WTC11 (cell line): ENCODE measurements around the gene SNX2. TPM values are rescaled to one million over a fixed set of nuclear protein-coding genes. Genes with fewer than 3 reads are reported as not detected.

ENCODE experiments used
- ATAC-seq: fragments of 200-7000 bp; cut with Tn5 transposase; 2 replicates; pipeline ENCODE4 v1.10.0; 2021; ENCODE audit warnings: mild to moderate bottlenecking, moderate library complexity
- CTCF ChIA-PET: fragments of 300-600 bp; sonication (Branson Sonifier 250); formaldehyde crosslinking; loops from one replicate; lab custom pipeline; 2021; ENCODE audit warnings: antibody characterized with exemption; lab: Charles Lee
- POLR2A ChIA-PET: fragments of 350-600 bp; sonication (Branson Sonifier 250); formaldehyde crosslinking; loops from one replicate; lab custom pipeline; 2021; ENCODE audit warnings: antibody characterized with exemption; lab: Charles Lee
- DNase-seq: peaks from one replicate; pipeline ENCODE4 v3.0.0; 2021; ENCODE audit warnings: low spot score
- H3K27ac Mint-ChIP-seq: 2 replicates; pipeline ENCODE4 v1.8.0; 2021; ENCODE audit warnings: mixed read lengths
- H3K27me3 Mint-ChIP-seq: 2 replicates; pipeline ENCODE4 v1.8.0; 2021; ENCODE audit warnings: low read depth, mild to moderate bottlenecking, moderate library complexity, mixed read lengths
- H3K36me3 Mint-ChIP-seq: 2 replicates; pipeline ENCODE4 v1.8.0; 2021; ENCODE audit warnings: mixed read lengths
- H3K4me1 Mint-ChIP-seq: 2 replicates; pipeline ENCODE4 v1.8.0; 2022; ENCODE audit warnings: mixed read lengths
- H3K4me3 Mint-ChIP-seq: 2 replicates; pipeline ENCODE4 v1.8.0; 2021; ENCODE audit warnings: mild to moderate bottlenecking, moderate library complexity, mixed read lengths
- H3K9me3 Mint-ChIP-seq: 2 replicates; pipeline ENCODE4 v1.8.0; 2021; ENCODE audit warnings: mixed read lengths
- FOXP1 ChIP-seq: sonication (generic); formaldehyde crosslinking; IDR thresholded peaks from 2 replicates; pipeline ENCODE4 v1.8.0; 2022; ENCODE audit warnings: missing genetic modification reagents, mild to moderate bottlenecking, moderate library complexity, borderline replicate concordance
- GRHL2 ChIP-seq: fragments of 250-450 bp; sonication (Bioruptor Pico); IDR thresholded peaks from 2 replicates; pipeline ENCODE4 v1.8.0; 2022; ENCODE audit warnings: mild to moderate bottlenecking, moderate library complexity; ENCODE audit not compliant: insufficient replicate concordance, severe bottlenecking
- HMGA2 ChIP-seq: fragments of 250-450 bp; sonication (Bioruptor Pico); IDR thresholded peaks from 2 replicates; pipeline ENCODE4 v1.4.0; 2021; ENCODE audit warnings: mild to moderate bottlenecking, moderate library complexity
- IRF1 ChIP-seq: sonication (generic); formaldehyde crosslinking; IDR thresholded peaks from 2 replicates; pipeline ENCODE4 v1.8.0; 2023; ENCODE audit warnings: missing genetic modification reagents
- KAT7 ChIP-seq: sonication (generic); formaldehyde crosslinking; IDR thresholded peaks from 2 replicates; pipeline ENCODE4 v1.8.1; 2023; ENCODE audit warnings: missing genetic modification reagents, mild to moderate bottlenecking, borderline replicate concordance
- MAX ChIP-seq: sonication (generic); formaldehyde crosslinking; IDR thresholded peaks from 2 replicates; pipeline ENCODE4 v1.8.0; 2022; ENCODE audit warnings: mild to moderate bottlenecking, missing genetic modification reagents
- NFE2L1 ChIP-seq: sonication (generic); formaldehyde crosslinking; IDR thresholded peaks from 2 replicates; pipeline ENCODE4 v1.8.1; 2023; ENCODE audit warnings: missing genetic modification reagents
- NR3C1 ChIP-seq: sonication (generic); formaldehyde crosslinking; conservative IDR thresholded peaks from 2 replicates; pipeline ENCODE4 v1.8.1; 2023; ENCODE audit warnings: low read depth, mild to moderate bottlenecking, missing genetic modification reagents
- PREB ChIP-seq: sonication (generic); formaldehyde crosslinking; IDR thresholded peaks from 2 replicates; pipeline ENCODE4 v1.8.1; 2022; ENCODE audit warnings: mild to moderate bottlenecking, missing genetic modification reagents, moderate library complexity, borderline replicate concordance
- RELA ChIP-seq: sonication (generic); formaldehyde crosslinking; IDR thresholded peaks from 2 replicates; pipeline ENCODE4 v1.8.1; 2022; ENCODE audit warnings: missing genetic modification reagents, mild to moderate bottlenecking, borderline replicate concordance
- SMAD3 ChIP-seq: sonication (generic); formaldehyde crosslinking; IDR thresholded peaks from 2 replicates; pipeline ENCODE4 v1.8.0; 2022; ENCODE audit warnings: missing genetic modification reagents, mild to moderate bottlenecking, borderline replicate concordance
- SOX15 ChIP-seq: fragments of 250-450 bp; sonication (Bioruptor Pico); IDR thresholded peaks from 2 replicates; pipeline ENCODE4 v1.9.0; 2021; ENCODE audit warnings: mild to moderate bottlenecking
- TEAD4 ChIP-seq: sonication (generic); formaldehyde crosslinking; IDR thresholded peaks from 2 replicates; pipeline ENCODE4 v1.8.0; 2022; ENCODE audit warnings: mild to moderate bottlenecking, missing genetic modification reagents
- ZNF121 ChIP-seq: sonication (generic); formaldehyde crosslinking; IDR thresholded peaks from 2 replicates; pipeline ENCODE4 v1.8.0; 2023; ENCODE audit warnings: missing genetic modification reagents
- total RNA-seq: library from RNA; stranded (reverse); gene quantifications from 3 replicates; pipeline ENCODE4 v1.2.3, GENCODE V29; 2021
- TF ChIP-seq, protein P1 (sequence below): sonication (generic); formaldehyde crosslinking; IDR thresholded peaks from 2 replicates; pipeline ENCODE4 v1.8.1; 2022; ENCODE audit warnings: low read depth, missing genetic modification reagents, borderline replicate concordance
- TF ChIP-seq, protein P2 (sequence below): fragments of 250-450 bp; sonication (Bioruptor Pico); conservative IDR thresholded peaks from 2 replicates; pipeline ENCODE4 v1.9.0; 2021; ENCODE audit warnings: mild to moderate bottlenecking
- TF ChIP-seq, protein P3 (sequence below): sonication (generic); formaldehyde crosslinking; IDR thresholded peaks from 2 replicates; pipeline ENCODE4 v1.8.0; 2022; ENCODE audit warnings: mild to moderate bottlenecking, missing genetic modification reagents
- TF ChIP-seq, protein P4 (sequence below): sonication (generic); formaldehyde crosslinking; IDR thresholded peaks from 2 replicates; pipeline ENCODE4 v1.8.1; 2022; ENCODE audit warnings: low read depth, mild to moderate bottlenecking, moderate library complexity, missing genetic modification reagents, borderline replicate concordance
- TF ChIP-seq, protein P5 (sequence below): fragments of 250-450 bp; sonication (Bioruptor Pico); IDR thresholded peaks from 2 replicates; pipeline ENCODE4 v1.9.0; 2021; ENCODE audit warnings: moderate library complexity, mild to moderate bottlenecking, inconsistent platforms, borderline replicate concordance

Gene SNX2
- total RNA-seq, 1 experiment from 2014 or later, result 63.7 TPM

GRCh38 chr5:122780296-122780695 is 5.4 kb downstream of the SNX2 start:
- Mint-ChIP-seq H3K4me1 (peaks cover 16% of the 10 kb centered on the region), H3K9me3 (peaks cover 8% of the 10 kb centered on the region), H3K27ac (no peak overlapping the region), H3K36me3 (peaks cover 7% of the 10 kb centered on the region), H3K4me3 (no peak overlapping the region), H3K27me3 (no peaks in the 10 kb centered on the region)
- TF ChIP-seq, protein P1, sequence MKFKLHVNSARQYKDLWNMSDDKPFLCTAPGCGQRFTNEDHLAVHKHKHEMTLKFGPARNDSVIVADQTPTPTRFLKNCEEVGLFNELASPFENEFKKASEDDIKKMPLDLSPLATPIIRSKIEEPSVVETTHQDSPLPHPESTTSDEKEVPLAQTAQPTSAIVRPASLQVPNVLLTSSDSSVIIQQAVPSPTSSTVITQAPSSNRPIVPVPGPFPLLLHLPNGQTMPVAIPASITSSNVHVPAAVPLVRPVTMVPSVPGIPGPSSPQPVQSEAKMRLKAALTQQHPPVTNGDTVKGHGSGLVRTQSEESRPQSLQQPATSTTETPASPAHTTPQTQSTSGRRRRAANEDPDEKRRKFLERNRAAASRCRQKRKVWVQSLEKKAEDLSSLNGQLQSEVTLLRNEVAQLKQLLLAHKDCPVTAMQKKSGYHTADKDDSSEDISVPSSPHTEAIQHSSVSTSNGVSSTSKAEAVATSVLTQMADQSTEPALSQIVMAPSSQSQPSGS (CRISPR knock-in tag), result no peak
- TF ChIP-seq GRHL2 (no peak), MAX (CRISPR knock-in tag) (no peak), NFE2L1 (CRISPR knock-in tag) (no peak), SOX15 (CRISPR knock-in tag) (no peak), SMAD3 (CRISPR knock-in tag) (no peak), NR3C1 (no peak)
- DNase-seq (no peak), ATAC-seq (no peak)
- CTCF ChIA-PET, result interaction anchor here (0.7 kb wide), 1 partner anchor 292 kb away, joined by 3 read pairs; no protein-coding TSS in a partner anchor
- POLR2A ChIA-PET, result no interaction called here

- Mint-ChIP-seq H3K27me3 (no peaks in the 10 kb centered on the region), H3K4me3 (no peak overlapping the region), H3K36me3 (peaks cover 11% of the 10 kb centered on the region), H3K27ac (no peak overlapping the region), H3K4me1 (peaks cover 13% of the 10 kb centered on the region), H3K9me3 (peaks cover 12% of the 10 kb centered on the region)
- TF ChIP-seq HMGA2 (CRISPR knock-in tag) (peak; percentile 58; the same call in 1 of the 2 replicates), ZNF121 (CRISPR knock-in tag) (no peak)
- CTCF ChIA-PET, result no interaction called here
- POLR2A ChIA-PET, result no interaction called here
- ATAC-seq (no peak), DNase-seq (no peak)
Observed at GRCh38 chr5:122781465-122781864, 6.6 kb downstream of the SNX2 start.

DNA sequence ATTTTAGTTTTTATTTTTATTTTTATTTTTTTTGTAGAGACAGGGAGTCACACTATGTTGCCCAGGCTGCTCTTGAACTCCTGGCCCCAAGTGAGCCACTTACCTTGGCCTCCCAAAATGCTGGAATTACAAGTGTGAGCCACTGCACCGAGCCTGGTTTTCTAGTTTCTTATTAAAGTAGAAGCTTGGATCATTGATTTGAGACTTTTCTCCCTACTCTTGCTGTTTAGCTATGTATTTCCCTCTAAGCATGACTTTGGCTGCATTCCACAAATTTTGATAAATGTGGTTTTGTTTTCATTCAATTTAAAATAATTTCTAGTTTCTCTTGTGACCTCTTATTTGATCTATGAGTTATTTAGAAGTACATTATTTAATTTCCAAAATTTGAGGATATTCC is 10.4 kb downstream of the SNX2 start:
- ChIA-PET CTCF (no interaction called here), POLR2A (no interaction called here)
- H3K4me3 Mint-ChIP-seq, result no peak overlapping the region
- H3K27ac Mint-ChIP-seq, result no peak overlapping the region
- H3K36me3 Mint-ChIP-seq, result peaks cover 12% of the 10 kb centered on the region
- peaks cover 18% of the 10 kb centered on the region for H3K4me1 Mint-ChIP-seq
- no peaks in the 10 kb centered on the region for H3K27me3 Mint-ChIP-seq
- no peak for ATAC-seq
- H3K9me3 Mint-ChIP-seq, result peaks cover 12% of the 10 kb centered on the region
- TF ChIP-seq, protein P2, sequence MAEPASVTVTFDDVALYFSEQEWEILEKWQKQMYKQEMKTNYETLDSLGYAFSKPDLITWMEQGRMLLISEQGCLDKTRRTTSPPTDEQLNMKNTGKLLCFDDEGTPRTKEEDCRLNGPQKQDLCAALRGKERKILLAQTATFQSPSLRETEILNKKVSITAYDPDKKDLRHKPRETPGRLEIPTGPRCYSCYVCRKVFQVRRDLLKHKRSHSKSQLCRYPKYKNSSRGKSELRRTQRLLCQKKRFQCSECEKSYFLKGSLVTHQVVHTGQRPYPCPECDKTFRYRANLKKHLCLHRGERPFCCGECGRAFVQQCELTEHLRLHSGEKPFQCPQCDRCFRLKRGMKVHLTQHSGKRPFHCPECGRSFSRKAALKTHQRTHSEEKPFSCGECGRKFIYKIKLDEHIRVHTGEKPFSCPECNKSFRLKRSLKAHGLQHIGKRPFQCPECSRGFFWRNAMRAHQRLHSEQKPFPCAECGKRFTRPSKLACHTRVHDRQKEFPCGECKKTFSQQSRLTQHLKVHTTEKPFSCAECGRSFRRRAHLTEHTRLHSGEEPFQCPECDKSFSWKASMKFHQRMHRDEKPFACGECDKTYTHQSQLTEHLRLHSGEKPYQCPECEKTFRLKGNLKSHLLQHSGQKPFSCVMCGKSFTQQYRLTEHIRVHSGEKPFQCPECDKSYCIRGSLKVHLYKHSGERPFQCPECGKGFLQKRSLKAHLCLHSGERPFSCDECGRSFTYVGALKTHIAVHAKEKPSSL, result no peak
- TF ChIP-seq, protein P3, sequence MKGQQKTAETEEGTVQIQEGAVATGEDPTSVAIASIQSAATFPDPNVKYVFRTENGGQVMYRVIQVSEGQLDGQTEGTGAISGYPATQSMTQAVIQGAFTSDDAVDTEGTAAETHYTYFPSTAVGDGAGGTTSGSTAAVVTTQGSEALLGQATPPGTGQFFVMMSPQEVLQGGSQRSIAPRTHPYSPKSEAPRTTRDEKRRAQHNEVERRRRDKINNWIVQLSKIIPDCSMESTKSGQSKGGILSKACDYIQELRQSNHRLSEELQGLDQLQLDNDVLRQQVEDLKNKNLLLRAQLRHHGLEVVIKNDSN (CRISPR knock-in tag), result no peak
- TF ChIP-seq, protein P4, sequence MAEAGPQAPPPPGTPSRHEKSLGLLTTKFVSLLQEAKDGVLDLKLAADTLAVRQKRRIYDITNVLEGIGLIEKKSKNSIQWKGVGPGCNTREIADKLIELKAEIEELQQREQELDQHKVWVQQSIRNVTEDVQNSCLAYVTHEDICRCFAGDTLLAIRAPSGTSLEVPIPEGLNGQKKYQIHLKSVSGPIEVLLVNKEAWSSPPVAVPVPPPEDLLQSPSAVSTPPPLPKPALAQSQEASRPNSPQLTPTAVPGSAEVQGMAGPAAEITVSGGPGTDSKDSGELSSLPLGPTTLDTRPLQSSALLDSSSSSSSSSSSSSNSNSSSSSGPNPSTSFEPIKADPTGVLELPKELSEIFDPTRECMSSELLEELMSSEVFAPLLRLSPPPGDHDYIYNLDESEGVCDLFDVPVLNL (CRISPR knock-in tag), result no peak
- TF ChIP-seq GRHL2, result no peak
- DNase-seq, result no peak

GRCh38 chr5:122788371-122788770 is 13.5 kb downstream of the SNX2 start:
- ChIA-PET CTCF (no interaction called here), POLR2A (no interaction called here)
- Mint-ChIP-seq H3K27me3 (no peaks in the 10 kb centered on the region), H3K4me3 (no peak overlapping the region), H3K4me1 (peaks cover 18% of the 10 kb centered on the region), H3K9me3 (peaks cover 15% of the 10 kb centered on the region), H3K36me3 (peaks cover 17% of the 10 kb centered on the region), H3K27ac (no peak overlapping the region)
- ATAC-seq (no peak), DNase-seq (no peak)
- TF ChIP-seq PREB (CRISPR knock-in tag) (no peak), FOXP1 (CRISPR knock-in tag) (no peak), TEAD4 (CRISPR knock-in tag) (no peak), IRF1 (CRISPR knock-in tag) (no peak), HMGA2 (CRISPR knock-in tag) (no peak), RELA (CRISPR knock-in tag) (no peak), KAT7 (CRISPR knock-in tag) (no peak)
- TF ChIP-seq, protein P5, sequence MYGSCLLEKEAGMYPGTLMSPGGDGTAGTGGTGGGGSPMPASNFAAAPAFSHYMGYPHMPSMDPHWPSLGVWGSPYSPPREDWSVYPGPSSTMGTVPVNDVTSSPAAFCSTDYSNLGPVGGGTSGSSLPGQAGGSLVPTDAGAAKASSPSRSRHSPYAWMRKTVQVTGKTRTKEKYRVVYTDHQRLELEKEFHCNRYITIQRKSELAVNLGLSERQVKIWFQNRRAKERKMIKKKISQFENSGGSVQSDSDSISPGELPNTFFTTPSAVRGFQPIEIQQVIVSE (CRISPR knock-in tag), result no peak
